Neutrophil (primary cell): ENCODE results near the gene MIGA2.

ENCODE experiments used
- H3K27ac ChIP-seq: fragments of 200-600 bp; sonication (generic); 2 replicates; pipeline ENCODE4 v1.5.1; 2016; ENCODE audit warnings: mild to moderate bottlenecking, moderate library complexity
- H3K27me3 ChIP-seq: fragments of 200-600 bp; sonication (generic); 2 replicates; pipeline ENCODE4 v1.6.0; 2016; ENCODE audit warnings: mild to moderate bottlenecking
- H3K36me3 ChIP-seq: fragments of 200-600 bp; sonication (generic); 2 replicates; pipeline ENCODE4 v1.5.1; 2017
- H3K4me1 ChIP-seq, 2 experiments: fragments of 200-600 bp in 1 of 2; sonication (generic) in 1 of 2; 1 replicate in 1 of 2; 2 replicates in 1 of 2; pipeline versions ENCODE4 v1.5.1 to v1.6.1; 2013 to 2016; ENCODE audit warnings: low read depth in 1 of 2, low read length in 1 of 2, mild to moderate bottlenecking in 1 of 2, moderate library complexity in 1 of 2; ENCODE audit not compliant: control insufficient read depth in 1 of 2, insufficient read depth in 1 of 2
- H3K4me3 ChIP-seq, 2 experiments: fragments of 200-600 bp in 1 of 2; sonication (generic) in 1 of 2; 1 replicate in 1 of 2; 2 replicates in 1 of 2; pipeline ENCODE4 v1.5.1; 2013 to 2016; ENCODE audit warnings: low read depth in 1 of 2, low read length in 1 of 2, mild to moderate bottlenecking in 1 of 2, moderate library complexity in 1 of 2
- H3K9me3 ChIP-seq: fragments of 200-600 bp; sonication (generic); 2 replicates; pipeline ENCODE4 v1.5.1; 2016
- TF ChIP-seq, protein P1 (sequence below): fragments of 200-600 bp; sonication (generic); IDR thresholded peaks from 2 replicates; pipeline ENCODE4 v1.5.1; 2016; ENCODE audit warnings: antibody characterized with exemption

The MIGA2 gene

DNA sequence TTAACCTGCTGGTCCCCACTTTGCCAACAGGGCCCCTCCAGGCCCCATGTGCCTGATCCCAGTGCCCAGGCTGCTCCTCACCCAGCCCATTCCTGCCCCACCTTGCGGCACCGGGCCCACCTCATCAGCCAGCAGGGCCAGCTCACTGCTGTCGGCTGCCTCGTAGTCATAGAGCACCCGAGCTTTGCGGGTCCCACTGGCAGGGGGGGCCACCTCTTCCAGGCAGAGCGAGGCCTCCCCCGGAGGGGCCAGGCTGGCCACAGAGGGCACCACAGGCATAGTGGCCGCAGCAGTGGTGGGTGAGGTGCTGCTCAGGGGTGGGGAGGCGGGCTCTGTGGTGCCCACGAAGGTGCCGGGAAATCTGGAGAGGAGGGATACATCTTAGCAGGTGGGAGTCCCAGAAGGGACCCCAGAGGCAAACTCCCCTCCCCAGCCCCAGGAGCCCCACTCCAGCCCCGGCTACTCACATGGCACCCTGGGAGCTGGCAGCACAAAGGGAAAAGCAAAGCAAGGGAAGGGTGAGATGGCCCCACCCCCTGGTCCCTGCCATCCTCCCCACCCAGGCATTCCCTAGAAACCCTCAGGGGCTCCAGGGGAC is 27.3 kb upstream of the MIGA2 start:
- Histone ChIP-seq H3K9me3 (no peaks in the 10 kb centered on the region), H3K27ac (no peak overlapping the region), H3K4me1 (no peaks in the 10 kb centered on the region), H3K36me3 (peaks cover 92% of the 10 kb centered on the region), H3K4me3 (no peak overlapping the region), H3K27me3 (no peaks in the 10 kb centered on the region)
- TF ChIP-seq, protein P1, sequence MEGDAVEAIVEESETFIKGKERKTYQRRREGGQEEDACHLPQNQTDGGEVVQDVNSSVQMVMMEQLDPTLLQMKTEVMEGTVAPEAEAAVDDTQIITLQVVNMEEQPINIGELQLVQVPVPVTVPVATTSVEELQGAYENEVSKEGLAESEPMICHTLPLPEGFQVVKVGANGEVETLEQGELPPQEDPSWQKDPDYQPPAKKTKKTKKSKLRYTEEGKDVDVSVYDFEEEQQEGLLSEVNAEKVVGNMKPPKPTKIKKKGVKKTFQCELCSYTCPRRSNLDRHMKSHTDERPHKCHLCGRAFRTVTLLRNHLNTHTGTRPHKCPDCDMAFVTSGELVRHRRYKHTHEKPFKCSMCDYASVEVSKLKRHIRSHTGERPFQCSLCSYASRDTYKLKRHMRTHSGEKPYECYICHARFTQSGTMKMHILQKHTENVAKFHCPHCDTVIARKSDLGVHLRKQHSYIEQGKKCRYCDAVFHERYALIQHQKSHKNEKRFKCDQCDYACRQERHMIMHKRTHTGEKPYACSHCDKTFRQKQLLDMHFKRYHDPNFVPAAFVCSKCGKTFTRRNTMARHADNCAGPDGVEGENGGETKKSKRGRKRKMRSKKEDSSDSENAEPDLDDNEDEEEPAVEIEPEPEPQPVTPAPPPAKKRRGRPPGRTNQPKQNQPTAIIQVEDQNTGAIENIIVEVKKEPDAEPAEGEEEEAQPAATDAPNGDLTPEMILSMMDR = no peak

DNA sequence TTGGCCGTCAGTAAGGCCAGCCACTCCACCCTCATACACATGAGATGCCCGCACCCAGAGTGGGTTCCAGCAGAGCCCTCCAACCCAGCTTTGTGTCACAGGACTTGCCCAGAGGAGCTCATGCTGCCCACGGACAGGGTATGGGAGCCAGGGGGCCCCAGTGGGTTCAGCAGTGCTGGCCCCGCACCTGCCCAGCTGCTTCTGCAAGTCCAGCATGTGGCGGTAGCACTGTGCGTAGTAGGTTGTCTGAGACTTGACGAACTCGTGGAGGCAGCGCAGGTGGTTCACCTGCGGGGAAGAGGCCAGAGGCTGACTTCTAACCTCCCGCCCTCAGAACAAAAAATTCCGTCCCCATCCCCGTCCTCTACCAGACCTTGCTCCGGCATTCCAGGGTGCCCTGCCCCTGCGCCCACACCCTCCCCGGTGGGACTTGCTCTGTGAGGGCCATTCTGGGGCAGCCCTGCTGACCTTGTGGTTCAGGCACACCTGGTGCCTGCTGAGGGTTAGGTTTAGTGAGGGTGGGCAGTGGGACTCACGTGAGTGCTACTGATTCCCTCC is 26.8 kb upstream of the MIGA2 start:
- Histone ChIP-seq H3K27me3 (no peaks in the 10 kb centered on the region), H3K4me1 (peaks cover 0 to 3% of the 10 kb centered on the region in 2 experiments), H3K4me3 (no peak overlapping the region), H3K27ac (no peak overlapping the region), H3K36me3 (peaks cover 98% of the 10 kb centered on the region), H3K9me3 (no peaks in the 10 kb centered on the region)
- TF ChIP-seq, protein P1 = no peak

DNA sequence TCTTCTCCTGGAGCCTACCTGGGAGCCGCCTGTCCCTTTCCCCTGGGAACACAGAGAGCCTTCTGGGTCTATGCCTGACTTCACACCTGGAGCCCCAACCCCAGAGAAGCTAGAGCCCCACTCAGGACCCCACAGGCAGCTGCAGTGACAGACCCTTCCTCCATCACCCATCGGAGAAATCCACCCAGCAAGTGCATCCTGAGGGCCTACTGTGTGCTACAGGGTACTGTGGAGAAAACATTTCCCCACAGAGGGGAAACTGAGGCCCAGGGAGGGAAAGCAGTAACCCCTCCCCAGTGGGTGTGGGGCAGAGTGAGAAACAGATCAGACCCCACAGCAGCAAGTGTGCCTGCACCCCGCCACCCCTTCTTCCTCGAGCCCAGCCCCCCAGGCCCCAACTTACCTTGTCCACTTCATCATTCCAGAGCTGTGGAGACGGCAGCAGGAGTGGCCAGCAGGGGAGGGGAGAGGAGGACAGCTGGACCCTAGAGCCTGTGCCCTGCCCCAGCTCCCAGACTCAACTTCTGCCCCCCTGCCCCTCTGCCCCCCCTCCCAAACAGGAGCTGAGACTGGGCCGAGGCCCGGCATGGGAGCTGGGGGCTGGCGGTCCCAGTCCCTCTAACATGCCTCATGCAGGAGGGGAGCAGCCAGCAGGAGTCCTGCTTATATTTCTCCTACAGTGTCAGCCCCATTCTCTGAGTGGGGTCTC is 26.0 kb upstream of the MIGA2 start:
- TF ChIP-seq, protein P1 = no peak
- Histone ChIP-seq H3K9me3 (no peaks in the 10 kb centered on the region), H3K36me3 (peaks cover 92% of the 10 kb centered on the region), H3K27me3 (no peaks in the 10 kb centered on the region), H3K4me1 (peaks cover 0 to 3% of the 10 kb centered on the region in 2 experiments), H3K4me3 (no peak overlapping the region), H3K27ac (no peak overlapping the region)

DNA sequence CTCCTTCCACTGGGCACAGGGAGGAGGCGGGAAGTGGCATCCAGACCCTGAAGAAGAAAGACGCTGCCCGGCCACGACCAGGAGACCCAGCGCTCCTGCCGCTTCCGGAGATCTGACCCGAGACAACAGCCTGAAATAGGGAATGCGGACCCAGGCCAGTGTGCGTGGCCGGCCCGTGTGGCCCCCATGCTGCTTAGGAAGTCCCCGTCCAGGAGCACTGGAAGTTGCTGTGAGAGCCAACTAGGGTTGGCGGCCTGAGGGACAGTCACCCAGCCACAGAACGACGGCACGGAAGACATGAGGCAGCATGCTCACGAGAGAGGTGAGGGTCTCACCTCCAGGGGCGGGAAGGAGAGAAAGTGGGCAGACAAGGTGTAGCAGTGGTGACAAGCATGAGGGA is 25.3 kb upstream of the MIGA2 start:
- H3K27ac ChIP-seq = no peak overlapping the region
- no peak overlapping the region for H3K4me3 ChIP-seq
- H3K9me3 ChIP-seq = no peaks in the 10 kb centered on the region
- peaks cover 85% of the 10 kb centered on the region for H3K36me3 ChIP-seq
- TF ChIP-seq, protein P1 = no peak
- H3K4me1 ChIP-seq = peaks cover 0 to 3% of the 10 kb centered on the region in 2 experiments
- H3K27me3 ChIP-seq = no peaks in the 10 kb centered on the region

DNA sequence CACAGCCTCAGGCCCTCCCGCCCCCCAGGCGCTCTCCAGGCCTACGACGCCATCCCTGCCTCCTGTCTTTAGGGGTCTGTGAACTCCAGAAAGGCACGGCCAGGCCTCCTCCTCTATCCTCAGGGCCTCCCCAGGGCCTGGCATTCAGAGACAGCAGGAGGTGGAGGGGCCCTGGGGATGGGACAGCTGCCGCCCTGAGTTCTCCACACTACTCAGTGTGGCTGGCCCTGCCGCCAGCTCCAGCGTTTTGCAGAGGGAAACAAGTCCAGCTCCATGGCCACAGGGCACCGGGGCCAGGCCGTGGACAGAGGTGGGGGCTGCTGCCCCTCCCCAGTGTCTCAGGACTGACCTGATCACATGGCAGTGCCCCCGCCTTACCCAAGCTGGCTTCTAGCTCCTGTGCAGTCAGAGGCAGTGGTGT is 24.7 kb upstream of the MIGA2 start:
- H3K9me3 ChIP-seq = no peaks in the 10 kb centered on the region
- H3K4me1 ChIP-seq = peaks cover 0 to 3% of the 10 kb centered on the region in 2 experiments
- H3K27ac ChIP-seq = no peak overlapping the region
- H3K27me3 ChIP-seq = no peaks in the 10 kb centered on the region
- peaks cover 79% of the 10 kb centered on the region for H3K36me3 ChIP-seq
- H3K4me3 ChIP-seq = no peak overlapping the region
- TF ChIP-seq, protein P1 = no peak
